HepG2 (cell line): ENCODE data around the gene HES1. TPM values are rescaled to one million over a fixed set of nuclear protein-coding genes. Genes with fewer than 3 reads are reported as not detected.
A peak's percentile ranks its signal among the peaks of the same experiment; 100 is the strongest.

ENCODE experiments used
- GZF1 ChIP-seq: sonication (generic); formaldehyde crosslinking; IDR thresholded peaks from 2 replicates; pipeline ENCODE4 v1.5.1; 2020; ENCODE audit warnings: mild to moderate bottlenecking, missing genetic modification reagents
- MAFK ChIP-seq, 2 experiments: IDR thresholded peaks in 1 of 2; conservative IDR thresholded peaks in 1 of 2; 2 replicates each; pipeline ENCODE4 v1.6.1; 2011; ENCODE audit warnings: improper control_type of control experiment in 2 of 2, low read length in 2 of 2
- NAIF1 ChIP-seq: sonication (generic); formaldehyde crosslinking; IDR thresholded peaks from 2 replicates; pipeline ENCODE4 v1.5.0; 2020; ENCODE audit warnings: mild to moderate bottlenecking, missing genetic modification reagents, borderline replicate concordance
- PITX1 ChIP-seq: sonication (generic); formaldehyde crosslinking; IDR thresholded peaks from 2 replicates; pipeline ENCODE4 v1.5.1; 2020; ENCODE audit warnings: mild to moderate bottlenecking, missing genetic modification reagents
- PPARG ChIP-seq: conservative IDR thresholded peaks from 2 replicates; pipeline ENCODE4 v1.6.1; 2016; ENCODE audit warnings: missing biosample characterization, missing genetic modification reagents
- SOX6 ChIP-seq, 2 experiments: fragments of 450-650 bp in 1 of 2; sonication (generic) in 1 of 2; formaldehyde crosslinking in 1 of 2; IDR thresholded peaks; 2 replicates each; pipeline versions ENCODE4 v1.4.0 to v1.6.1; 2017 to 2020; ENCODE audit warnings: antibody characterized with exemption in 1 of 2, mild to moderate bottlenecking in 1 of 2, missing genetic modification reagents in 1 of 2
- SRSF1 ChIP-seq: fragments of 200-400 bp; formaldehyde crosslinking; optimal IDR thresholded peaks from 2 replicates; pipeline ENCODE3; 2017; ENCODE audit warnings: mild to moderate bottlenecking, low read depth, low read length, moderate library complexity
- ZEB1 ChIP-seq: IDR thresholded peaks from 2 replicates; pipeline ENCODE4 v1.6.1; 2012; ENCODE audit warnings: mild to moderate bottlenecking, low read depth, inconsistent platforms; ENCODE audit not compliant: insufficient replicate concordance
- ZNF225 ChIP-seq: sonication (generic); formaldehyde crosslinking; IDR thresholded peaks from 2 replicates; pipeline ENCODE4 v1.4.0; 2020; ENCODE audit warnings: mild to moderate bottlenecking, missing genetic modification reagents
- ZNF33B ChIP-seq: sonication (generic); formaldehyde crosslinking; IDR thresholded peaks from 2 replicates; pipeline ENCODE4 v1.5.1; 2020; ENCODE audit warnings: mild to moderate bottlenecking, missing genetic modification reagents
- ZNF616 ChIP-seq: sonication (generic); formaldehyde crosslinking; IDR thresholded peaks from 2 replicates; pipeline ENCODE4 v1.5.0; 2020; ENCODE audit warnings: low read depth, mild to moderate bottlenecking, missing genetic modification reagents
- ZNF674 ChIP-seq: sonication (generic); formaldehyde crosslinking; IDR thresholded peaks from 2 replicates; pipeline ENCODE4 v1.5.0; 2020; ENCODE audit warnings: low read depth, mild to moderate bottlenecking, missing genetic modification reagents
- ZNF768 ChIP-seq: sonication (generic); formaldehyde crosslinking; IDR thresholded peaks from 2 replicates; pipeline ENCODE4 v1.4.0; 2020; ENCODE audit warnings: missing genetic modification reagents
- ZNF839 ChIP-seq: sonication (generic); formaldehyde crosslinking; IDR thresholded peaks from 2 replicates; pipeline ENCODE4 v1.4.0; 2020; ENCODE audit warnings: missing genetic modification reagents, mild to moderate bottlenecking, borderline replicate concordance
- polyA plus RNA-seq, 8 experiments: library from polyadenylated mRNA; depleted of rRNA in 3 of 8; stranded (reverse) in 7 of 8; unstranded in 1 of 8; fragments of >200 nt; fragmentation: Illumina TruSeq in 4 of 8; extraction: Trizol in 4 of 8; gene quantifications; 2 replicates each; pipeline versions ENCODE4 v1.2.1 to v1.2.3, GENCODE V29; 2011 to 2016; ENCODE audit warnings: low read depth in 4 of 8, missing spikeins in 1 of 8, mixed read lengths in 1 of 8; ENCODE audit not compliant: insufficient read depth in 1 of 8
- total RNA-seq, 5 experiments: library from RNA; depleted of rRNA; stranded (reverse); fragments of >200 nt; fragmentation: Illumina TruSeq; extraction: Trizol; gene quantifications; 2 replicates each; pipeline ENCODE4 v1.2.3, GENCODE V29; 2016; ENCODE audit warnings: low read depth in 1 of 5
- TF ChIP-seq, protein P1 (sequence below): sonication (generic); formaldehyde crosslinking; IDR thresholded peaks from 2 replicates; pipeline ENCODE4 v1.4.0; 2020; ENCODE audit warnings: missing genetic modification reagents
- TF ChIP-seq, protein P2 (sequence below): IDR thresholded peaks from 2 replicates; pipeline ENCODE4 v1.6.1; 2016; ENCODE audit warnings: low read depth, missing genetic modification reagents, missing compliant biosample characterization
- TF ChIP-seq, protein P3 (sequence below): sonication (generic); formaldehyde crosslinking; IDR thresholded peaks from 2 replicates; pipeline ENCODE4 v1.8.0; 2023; ENCODE audit warnings: mild to moderate bottlenecking, missing genetic modification reagents
- TF ChIP-seq, protein P4 (sequence below): sonication (generic); formaldehyde crosslinking; IDR thresholded peaks from 2 replicates; pipeline ENCODE4 v1.4.0; 2020; ENCODE audit warnings: missing genetic modification reagents

Gene HES1
- total and polyA plus RNA-seq, 2 of the 13 experiments (the other 11 are each of a cell fraction or from before 2014, with no cell fraction given), result 15.4 to 19.8 TPM

DNA sequence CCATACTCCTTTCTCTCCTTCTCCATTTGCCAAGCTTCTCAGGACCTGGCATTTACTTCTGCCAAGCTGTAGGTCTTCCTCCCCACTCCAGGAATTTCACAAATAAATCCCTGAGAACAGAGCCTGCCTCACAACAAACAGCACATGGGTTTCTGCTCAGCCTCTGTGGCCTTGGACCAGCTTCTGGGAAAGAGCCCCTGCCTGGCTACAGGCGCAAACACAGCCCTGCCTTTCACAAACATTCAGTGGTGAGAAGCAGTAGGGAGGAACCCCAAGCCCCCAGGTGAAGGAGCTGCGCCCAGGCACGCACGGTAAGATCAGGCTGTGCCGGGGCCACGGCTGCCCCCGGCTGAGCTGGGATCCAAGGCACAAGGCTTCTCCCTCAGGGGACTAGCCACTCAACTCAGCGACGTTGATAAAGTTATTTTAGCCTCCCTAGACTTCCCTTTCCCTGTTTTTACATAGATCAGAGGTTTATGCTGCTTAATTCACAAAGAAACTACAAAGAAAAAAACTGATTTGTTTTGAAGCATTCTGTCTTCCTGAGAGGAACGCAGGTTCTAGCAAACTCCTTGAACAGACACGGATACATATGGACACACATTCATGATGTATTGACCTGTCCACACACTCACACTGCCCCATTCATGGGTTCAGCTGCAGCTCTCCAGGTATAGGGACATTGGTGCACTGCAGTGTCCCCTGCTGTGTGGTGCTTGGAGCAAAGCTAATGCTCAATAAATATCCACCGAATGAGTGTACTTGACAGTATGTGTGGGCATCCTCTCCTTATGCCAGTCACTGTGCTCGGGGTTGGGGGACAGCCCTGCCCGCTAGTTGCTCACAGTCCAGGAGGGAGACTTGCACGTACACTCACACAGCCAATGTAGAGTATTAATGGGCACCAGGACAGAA, 25.4 kb downstream of the HES1 start (continued):
- no peak for TF ChIP-seq ZNF674 (CRISPR knock-in tag)
- no peak for TF ChIP-seq MAFK (conservative IDR thresholded peaks at IDR 0.05 in 1 of 2, IDR thresholded peaks at IDR 0.05 in 1 of 2; ENCODE audit: low read length in 2 of 2)
- TF ChIP-seq NAIF1 (CRISPR knock-in tag), result no peak
- peak; percentile 53; the same call in 1 of the 2 replicates for TF ChIP-seq ZNF768 (CRISPR knock-in tag)
- no peak for TF ChIP-seq ZNF839
- TF ChIP-seq ZNF33B (CRISPR knock-in tag), result no peak
- no peak for TF ChIP-seq PPARG (CRISPR knock-in tag)
- TF ChIP-seq ZEB1, result no peak
- TF ChIP-seq, protein P1, sequence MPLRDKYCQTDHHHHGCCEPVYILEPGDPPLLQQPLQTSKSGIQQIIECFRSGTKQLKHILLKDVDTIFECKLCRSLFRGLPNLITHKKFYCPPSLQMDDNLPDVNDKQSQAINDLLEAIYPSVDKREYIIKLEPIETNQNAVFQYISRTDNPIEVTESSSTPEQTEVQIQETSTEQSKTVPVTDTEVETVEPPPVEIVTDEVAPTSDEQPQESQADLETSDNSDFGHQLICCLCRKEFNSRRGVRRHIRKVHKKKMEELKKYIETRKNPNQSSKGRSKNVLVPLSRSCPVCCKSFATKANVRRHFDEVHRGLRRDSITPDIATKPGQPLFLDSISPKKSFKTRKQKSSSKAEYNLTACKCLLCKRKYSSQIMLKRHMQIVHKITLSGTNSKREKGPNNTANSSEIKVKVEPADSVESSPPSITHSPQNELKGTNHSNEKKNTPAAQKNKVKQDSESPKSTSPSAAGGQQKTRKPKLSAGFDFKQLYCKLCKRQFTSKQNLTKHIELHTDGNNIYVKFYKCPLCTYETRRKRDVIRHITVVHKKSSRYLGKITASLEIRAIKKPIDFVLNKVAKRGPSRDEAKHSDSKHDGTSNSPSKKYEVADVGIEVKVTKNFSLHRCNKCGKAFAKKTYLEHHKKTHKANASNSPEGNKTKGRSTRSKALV, result peak; percentile 86
- peak; percentile 39; the same call in 1 of the 2 replicates for TF ChIP-seq PITX1 (CRISPR knock-in tag)
- no peak for TF ChIP-seq GZF1
- TF ChIP-seq, protein P2, sequence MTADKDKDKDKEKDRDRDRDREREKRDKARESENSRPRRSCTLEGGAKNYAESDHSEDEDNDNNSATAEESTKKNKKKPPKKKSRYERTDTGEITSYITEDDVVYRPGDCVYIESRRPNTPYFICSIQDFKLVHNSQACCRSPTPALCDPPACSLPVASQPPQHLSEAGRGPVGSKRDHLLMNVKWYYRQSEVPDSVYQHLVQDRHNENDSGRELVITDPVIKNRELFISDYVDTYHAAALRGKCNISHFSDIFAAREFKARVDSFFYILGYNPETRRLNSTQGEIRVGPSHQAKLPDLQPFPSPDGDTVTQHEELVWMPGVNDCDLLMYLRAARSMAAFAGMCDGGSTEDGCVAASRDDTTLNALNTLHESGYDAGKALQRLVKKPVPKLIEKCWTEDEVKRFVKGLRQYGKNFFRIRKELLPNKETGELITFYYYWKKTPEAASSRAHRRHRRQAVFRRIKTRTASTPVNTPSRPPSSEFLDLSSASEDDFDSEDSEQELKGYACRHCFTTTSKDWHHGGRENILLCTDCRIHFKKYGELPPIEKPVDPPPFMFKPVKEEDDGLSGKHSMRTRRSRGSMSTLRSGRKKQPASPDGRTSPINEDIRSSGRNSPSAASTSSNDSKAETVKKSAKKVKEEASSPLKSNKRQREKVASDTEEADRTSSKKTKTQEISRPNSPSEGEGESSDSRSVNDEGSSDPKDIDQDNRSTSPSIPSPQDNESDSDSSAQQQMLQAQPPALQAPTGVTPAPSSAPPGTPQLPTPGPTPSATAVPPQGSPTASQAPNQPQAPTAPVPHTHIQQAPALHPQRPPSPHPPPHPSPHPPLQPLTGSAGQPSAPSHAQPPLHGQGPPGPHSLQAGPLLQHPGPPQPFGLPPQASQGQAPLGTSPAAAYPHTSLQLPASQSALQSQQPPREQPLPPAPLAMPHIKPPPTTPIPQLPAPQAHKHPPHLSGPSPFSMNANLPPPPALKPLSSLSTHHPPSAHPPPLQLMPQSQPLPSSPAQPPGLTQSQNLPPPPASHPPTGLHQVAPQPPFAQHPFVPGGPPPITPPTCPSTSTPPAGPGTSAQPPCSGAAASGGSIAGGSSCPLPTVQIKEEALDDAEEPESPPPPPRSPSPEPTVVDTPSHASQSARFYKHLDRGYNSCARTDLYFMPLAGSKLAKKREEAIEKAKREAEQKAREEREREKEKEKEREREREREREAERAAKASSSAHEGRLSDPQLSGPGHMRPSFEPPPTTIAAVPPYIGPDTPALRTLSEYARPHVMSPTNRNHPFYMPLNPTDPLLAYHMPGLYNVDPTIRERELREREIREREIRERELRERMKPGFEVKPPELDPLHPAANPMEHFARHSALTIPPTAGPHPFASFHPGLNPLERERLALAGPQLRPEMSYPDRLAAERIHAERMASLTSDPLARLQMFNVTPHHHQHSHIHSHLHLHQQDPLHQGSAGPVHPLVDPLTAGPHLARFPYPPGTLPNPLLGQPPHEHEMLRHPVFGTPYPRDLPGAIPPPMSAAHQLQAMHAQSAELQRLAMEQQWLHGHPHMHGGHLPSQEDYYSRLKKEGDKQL, result no peak
- TF ChIP-seq, protein P3, sequence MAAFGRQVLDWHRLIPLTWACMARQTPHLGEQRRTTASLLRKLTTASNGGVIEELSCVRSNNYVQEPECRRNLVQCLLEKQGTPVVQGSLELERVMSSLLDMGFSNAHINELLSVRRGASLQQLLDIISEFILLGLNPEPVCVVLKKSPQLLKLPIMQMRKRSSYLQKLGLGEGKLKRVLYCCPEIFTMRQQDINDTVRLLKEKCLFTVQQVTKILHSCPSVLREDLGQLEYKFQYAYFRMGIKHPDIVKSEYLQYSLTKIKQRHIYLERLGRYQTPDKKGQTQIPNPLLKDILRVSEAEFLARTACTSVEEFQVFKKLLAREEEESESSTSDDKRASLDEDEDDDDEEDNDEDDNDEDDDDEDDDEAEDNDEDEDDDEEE (CRISPR knock-in tag), result no peak
- no peak for TF ChIP-seq ZNF616 (CRISPR knock-in tag)
- TF ChIP-seq SRSF1, result no peak
- no peak for TF ChIP-seq SOX6 (IDR thresholded peaks at IDR 0.05)
- peak; percentile 53 for TF ChIP-seq SOX6 (CRISPR knock-in tag; IDR thresholded peaks at IDR 0.05)
- no peak for TF ChIP-seq ZNF225 (CRISPR knock-in tag)
- TF ChIP-seq, protein P4, sequence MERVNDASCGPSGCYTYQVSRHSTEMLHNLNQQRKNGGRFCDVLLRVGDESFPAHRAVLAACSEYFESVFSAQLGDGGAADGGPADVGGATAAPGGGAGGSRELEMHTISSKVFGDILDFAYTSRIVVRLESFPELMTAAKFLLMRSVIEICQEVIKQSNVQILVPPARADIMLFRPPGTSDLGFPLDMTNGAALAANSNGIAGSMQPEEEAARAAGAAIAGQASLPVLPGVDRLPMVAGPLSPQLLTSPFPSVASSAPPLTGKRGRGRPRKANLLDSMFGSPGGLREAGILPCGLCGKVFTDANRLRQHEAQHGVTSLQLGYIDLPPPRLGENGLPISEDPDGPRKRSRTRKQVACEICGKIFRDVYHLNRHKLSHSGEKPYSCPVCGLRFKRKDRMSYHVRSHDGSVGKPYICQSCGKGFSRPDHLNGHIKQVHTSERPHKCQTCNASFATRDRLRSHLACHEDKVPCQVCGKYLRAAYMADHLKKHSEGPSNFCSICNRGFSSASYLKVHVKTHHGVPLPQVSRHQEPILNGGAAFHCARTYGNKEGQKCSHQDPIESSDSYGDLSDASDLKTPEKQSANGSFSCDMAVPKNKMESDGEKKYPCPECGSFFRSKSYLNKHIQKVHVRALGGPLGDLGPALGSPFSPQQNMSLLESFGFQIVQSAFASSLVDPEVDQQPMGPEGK, result peak; percentile 81
